Stimulated activated CD8-positive, alpha-beta memory T cell treated with anti-CD3 and anti-CD28 coated beads, Interleukin-7, amount 100 ng/mL, for 48 hours (primary cell): ENCODE data around the gene FOXD4L3.
"Not testable (repeated sequence)": the region's sequence is repeated elsewhere in the genome, so short reads cannot be mapped to it uniquely, and the experiment has no call there.

Experiments
- DNase-seq, 2 donors: peaks; one replicate each; pipeline ENCODE4 v3.0.0-alpha.2; 2020; ENCODE audit warnings: low read depth in 1 of 2; ENCODE audit errors: extremely low read depth in 1 of 2

The FOXD4L3 gene

GRCh38 chr9:68343992-68344391 is 41.3 kb downstream of the FOXD4L3 start:
- DNase-seq = not testable (repeated sequence)

- not testable (repeated sequence) for DNase-seq
These were observed 49.0 kb downstream of the FOXD4L3 start for GRCh38 chr9:68351689-68352088.
